Spleen (tissue), 13 donors: Measurements from ENCODE around the gene LRP1. TPM values are rescaled to one million over a fixed set of nuclear protein-coding genes. Genes with fewer than 3 reads are reported as not detected.

Source experiments
- DNase-seq: peaks from one replicate; pipeline ENCODE4 v3.0.0-alpha.2; 2020
- H3K27ac ChIP-seq, 8 donors: fragments of 200-600 bp; sonication (generic) in 7 of 8; 1 replicate in 4 of 8; 2 replicates in 4 of 8; pipeline versions ENCODE4 v1.5.0 to v1.8.0; 2016 to 2021; ENCODE audit warnings: inconsistent platforms in 4 of 8, mild to moderate bottlenecking in 4 of 8, moderate library complexity in 1 of 8
- H3K27me3 ChIP-seq, 7 donors: fragments of 200-600 bp; sonication (generic) in 6 of 7; replicated peaks in 1 of 7; 1 replicate in 4 of 7; 2 replicates in 3 of 7; pipeline versions ENCODE4 v1.5.0 to v1.8.0; 2016 to 2021; ENCODE audit warnings: inconsistent platforms in 3 of 7, mild to moderate bottlenecking in 1 of 7
- H3K36me3 ChIP-seq, 6 donors: fragments of 200-600 bp; sonication (generic) in 5 of 6; 1 replicate in 4 of 6; 2 replicates in 2 of 6; pipeline versions ENCODE4 v1.5.0 to v1.8.0; 2016 to 2021; ENCODE audit warnings: inconsistent platforms in 2 of 6
- H3K4me1 ChIP-seq, 6 donors: fragments of 200-600 bp; sonication (generic) in 5 of 6; 1 replicate in 3 of 6; 2 replicates in 3 of 6; pipeline versions ENCODE4 v1.5.0 to v1.8.0; 2016 to 2021; ENCODE audit warnings: inconsistent platforms in 3 of 6
- H3K4me3 ChIP-seq, 8 donors: fragments of 200-600 bp; sonication (generic) in 7 of 8; 1 replicate in 4 of 8; 2 replicates in 4 of 8; pipeline versions ENCODE4 v1.5.0 to v1.8.0; 2016 to 2021; ENCODE audit warnings: inconsistent platforms in 4 of 8, mild to moderate bottlenecking in 4 of 8, moderate library complexity in 2 of 8
- H3K9me3 ChIP-seq, 8 donors: fragments of 200-600 bp; sonication (generic) in 7 of 8; 1 replicate in 4 of 8; 2 replicates in 4 of 8; pipeline versions ENCODE4 v1.5.0 to v1.8.0; 2016 to 2021; ENCODE audit warnings: inconsistent platforms in 4 of 8
- POLR2A ChIP-seq, 3 donors: fragments of 450-650 bp; IDR thresholded peaks; one replicate each; pipeline ENCODE4 v1.5.1; 2017; ENCODE audit warnings: antibody characterized with exemption in 3 of 3, mild to moderate bottlenecking in 1 of 3
- POLR2AphosphoS5 ChIP-seq, 3 donors: sonication (generic); formaldehyde crosslinking; IDR thresholded peaks; one replicate each; pipeline ENCODE4 v1.5.1; 2017; ENCODE audit warnings: antibody characterized with exemption in 3 of 3
- WGBS, 5 donors: extraction: QIAGEN DNeasy Blood & Tissue Kit in 3 of 5; methylation state at CpG; one replicate each; pipeline versions ENCODE4 v1.1.5 to v1.1.7; 2013 to 2018; 5-methylcytosine and 5-hydroxymethylcytosine counted together
- intact Hi-C: fragments of 100-400 bp; cut with DNase I; formaldehyde crosslinking; loops from one replicate; pipeline ENCODE4 v1.15.0; 2023; ENCODE audit warnings: low total_unique reads
- long read RNA-seq, 2 donors: transcript quantifications; one replicate each; lab custom pipeline, GENCODE V29; 2026
- polyA plus RNA-seq, 3 donors: library from polyadenylated mRNA; stranded (reverse); fragments of 200-250 nt; gene quantifications; one replicate each; pipeline ENCODE4 v1.2.1, GENCODE V29; 2013
- total RNA-seq, 7 donors: library from RNA; depleted of rRNA in 3 of 7; stranded (reverse); fragments of >200 nt in 3 of 7; fragmentation: NEBNext Ultra II Directional in 4 of 7; extraction: Animal tissue kit (Norgen Biotek cat#: 25700) in 4 of 7; gene quantifications; one replicate each; pipeline versions ENCODE4 v1.1.0 to v1.2.1, GENCODE V29; 2016 to 2021
- TF ChIP-seq, protein P1 (sequence below), 11 experiments: fragments of 200-600 bp in 7 of 11; fragments of 450-650 bp in 4 of 11; sonication (generic) in 4 of 11; IDR thresholded peaks in 8 of 11; conservative IDR thresholded peaks in 3 of 11; 1 replicate in 7 of 11; 2 replicates in 4 of 11; pipeline versions ENCODE4 v1.4.0 to v1.8.0; 2016 to 2021; ENCODE audit warnings: antibody characterized with exemption in 11 of 11, inconsistent platforms in 4 of 11, mild to moderate bottlenecking in 1 of 11
- donor health status: healthy with polysubstance abuse.
- donor health status: DM: no; HTN: no; CAD: no; lungs with moderate emphysema.
- donor health status: DM: no; HTN: no; CAD: no.
- donor health status: Bipolar disorder and iron deficiency.
- donor health status: healthy.
- donor health status: DM: no; HTN: no; CAD: no.
- donor health status: DM: yes; HTN: yes; CAD: no.

LRP1 gene
- 100 to 1,000 TPM; 103 to 216 (median 181) TPM for total RNA-seq
- 10 to 100 TPM in 2 of 3 donors, 1 to 10 TPM in 1; 8.9 to 24.0 (median 13.0) TPM for polyA plus RNA-seq
- long read RNA-seq, donor 1: 0 reads
- long read RNA-seq, donor 2, partial matches to known transcripts: 11 of 11 reads
- long read RNA-seq, donor 2, other reads (novel, unspliced or antisense): 0 of 11 reads

DNA sequence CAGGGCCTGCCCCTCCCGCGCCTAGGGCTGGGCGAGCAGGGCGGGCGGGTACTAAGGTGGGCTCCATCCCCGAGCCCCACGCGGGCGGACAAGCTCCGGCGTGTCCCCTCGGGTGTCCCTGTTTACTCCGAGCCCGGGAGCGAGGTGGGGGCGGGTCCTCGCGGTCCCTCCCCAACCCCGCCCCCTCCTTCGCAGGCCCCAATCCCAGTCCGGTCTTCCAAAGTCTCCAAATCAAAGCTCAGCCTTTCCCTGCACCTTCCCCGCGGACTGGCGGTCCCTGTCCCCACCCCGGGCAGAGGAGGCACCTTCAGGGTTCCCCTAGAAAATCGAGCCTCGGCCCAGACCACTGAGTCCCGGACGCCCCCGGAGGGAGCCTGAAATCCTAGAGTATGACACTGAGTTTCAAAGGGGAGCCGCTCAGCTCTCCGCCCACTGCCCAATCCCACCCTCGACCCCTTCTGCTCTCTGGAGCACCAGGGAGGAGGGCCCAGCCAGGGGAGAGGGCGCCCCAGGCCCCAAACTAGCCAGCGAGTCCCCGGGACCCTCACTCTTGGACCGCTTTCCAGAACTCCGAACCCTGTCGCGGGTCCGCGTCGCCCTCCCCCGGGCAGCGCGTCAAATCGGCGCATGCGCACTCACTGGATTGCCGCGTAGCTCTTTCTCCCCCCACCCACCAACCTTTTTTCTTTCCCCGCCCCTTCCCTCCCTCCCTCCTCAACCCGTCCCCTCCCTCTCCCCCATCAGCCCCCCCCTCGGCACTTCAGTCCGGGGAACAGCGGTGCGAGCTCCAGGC lies at the start of gene LRP1:
Gene LRP1 (plus strand): TSS at position 758 of the 793 bp plus-strand sequence. CDS start 482 bp downstream, outside the sequence.
- Histone ChIP-seq H3K4me1 (peaks cover 12 to 73% (median 46%) of the 10 kb centered on the region in 6 donors), H3K27ac (peak within 1 kb of the TSS; percentile 74 to 90 (median 87)), H3K36me3 (no peaks in the 10 kb centered on the region), H3K4me3 (peak within 1 kb of the TSS; percentile 67 to 89 (median 75)), H3K9me3 (no peaks in the 10 kb centered on the region), H3K27me3 (peaks cover 0 to 46% (median 14%) of the 10 kb centered on the region in 7 donors)
- TF ChIP-seq, protein P1, sequence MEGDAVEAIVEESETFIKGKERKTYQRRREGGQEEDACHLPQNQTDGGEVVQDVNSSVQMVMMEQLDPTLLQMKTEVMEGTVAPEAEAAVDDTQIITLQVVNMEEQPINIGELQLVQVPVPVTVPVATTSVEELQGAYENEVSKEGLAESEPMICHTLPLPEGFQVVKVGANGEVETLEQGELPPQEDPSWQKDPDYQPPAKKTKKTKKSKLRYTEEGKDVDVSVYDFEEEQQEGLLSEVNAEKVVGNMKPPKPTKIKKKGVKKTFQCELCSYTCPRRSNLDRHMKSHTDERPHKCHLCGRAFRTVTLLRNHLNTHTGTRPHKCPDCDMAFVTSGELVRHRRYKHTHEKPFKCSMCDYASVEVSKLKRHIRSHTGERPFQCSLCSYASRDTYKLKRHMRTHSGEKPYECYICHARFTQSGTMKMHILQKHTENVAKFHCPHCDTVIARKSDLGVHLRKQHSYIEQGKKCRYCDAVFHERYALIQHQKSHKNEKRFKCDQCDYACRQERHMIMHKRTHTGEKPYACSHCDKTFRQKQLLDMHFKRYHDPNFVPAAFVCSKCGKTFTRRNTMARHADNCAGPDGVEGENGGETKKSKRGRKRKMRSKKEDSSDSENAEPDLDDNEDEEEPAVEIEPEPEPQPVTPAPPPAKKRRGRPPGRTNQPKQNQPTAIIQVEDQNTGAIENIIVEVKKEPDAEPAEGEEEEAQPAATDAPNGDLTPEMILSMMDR (IDR thresholded peaks at IDR 0.05 in 8 of 11, conservative IDR thresholded peaks at IDR 0.05 in 3 of 11): no peak
- peak; percentile 82 to 85 (median 85) for TF ChIP-seq POLR2AphosphoS5 (IDR thresholded peaks at IDR 0.05)
- DNase-seq: peak; percentile 90
- 0 to 1% (median 0%) methylated on average over 42 to 57 of the region's 57 CpGs for WGBS, 5 donors
- intact Hi-C loops: no loop called here

DNA sequence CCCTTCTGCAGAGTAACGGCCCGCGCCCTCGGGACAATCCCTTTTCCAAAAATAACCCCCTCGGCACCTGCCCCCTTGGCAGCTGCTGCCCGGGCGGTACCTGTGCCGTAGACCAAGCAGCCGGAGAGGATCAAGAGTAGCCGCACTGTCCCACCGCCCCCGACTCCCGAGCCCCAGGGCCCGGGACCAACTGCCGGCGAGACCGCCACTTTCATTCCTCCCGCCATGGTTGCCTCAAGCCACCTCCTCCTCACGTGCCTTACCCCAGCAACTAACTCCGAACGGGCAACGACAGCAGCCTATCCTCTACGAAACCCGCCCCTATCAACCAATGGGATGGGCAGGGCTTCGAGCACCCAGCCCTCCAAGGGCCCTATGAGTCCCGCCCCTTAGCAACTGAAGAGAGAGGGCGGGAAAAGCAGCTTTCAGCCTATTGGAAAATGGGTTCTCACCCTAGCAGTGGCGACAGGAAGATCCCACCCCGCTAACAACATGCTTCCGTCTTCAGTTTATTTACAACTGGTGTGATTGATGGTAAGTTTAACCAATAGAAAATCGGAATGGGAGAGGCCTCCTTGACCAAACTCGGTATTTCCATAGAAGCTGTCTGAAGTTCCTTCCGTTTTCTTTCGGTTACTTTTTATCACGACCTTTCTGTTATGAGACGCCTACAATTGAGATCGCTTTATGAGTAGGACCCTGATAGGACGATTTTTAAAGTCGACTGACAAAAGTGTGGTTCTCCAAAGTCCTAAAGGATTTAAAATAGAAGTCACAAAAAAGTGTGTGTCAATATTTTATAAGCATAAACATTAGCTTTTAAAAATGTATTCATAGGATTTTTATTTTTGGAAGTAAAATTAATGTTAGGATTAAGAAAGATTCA lies 49.5 kb upstream of the LRP1 start, which contains the start of gene NEMP1:
Gene NEMP1 (minus strand): TSS at position 273 of the 886 bp plus-strand sequence. CDS start 46 bp downstream, at position 227.
- WGBS, 5 donors: 0 to 1% (median 0%) methylated on average over 29 to 39 of the region's 39 CpGs

DNA sequence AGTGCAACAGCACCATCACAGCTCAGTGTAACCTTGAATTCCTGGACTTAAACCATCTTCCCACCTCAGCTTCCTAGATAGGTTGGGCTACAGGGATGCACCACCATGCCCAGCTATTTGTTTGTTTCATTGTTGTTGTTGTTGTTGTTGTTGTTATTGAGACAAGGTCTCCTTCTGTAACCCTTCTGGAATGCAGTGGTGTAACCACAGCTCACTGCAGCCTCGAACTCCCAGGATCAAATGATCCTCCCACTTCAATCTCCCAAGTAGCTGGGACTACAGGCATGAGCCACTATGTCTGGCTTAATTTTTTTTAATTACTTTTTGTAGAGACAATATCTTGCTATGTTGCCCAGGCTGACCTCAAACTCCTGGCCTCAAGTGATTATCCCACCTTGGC lies 48.5 kb upstream of the LRP1 start:
- Histone ChIP-seq H3K4me1 (peaks cover 12 to 36% (median 25%) of the 10 kb centered on the region in 6 donors), H3K9me3 (no peaks in the 10 kb centered on the region), H3K36me3 (peaks cover 0 to 10% (median 0%) of the 10 kb centered on the region in 6 donors), H3K4me3 (no peak overlapping the region), H3K27me3 (no peaks in the 10 kb centered on the region), H3K27ac (peak overlapping the region in 7 of 8 donors; percentile 85 to 91 (median 88))
- 74 to 90% (median 84%) methylated on average over 1 of the region's 1 CpG for WGBS, 5 donors
- no peak for DNase-seq
- TF ChIP-seq, protein P1 (IDR thresholded peaks at IDR 0.05 in 8 of 11, conservative IDR thresholded peaks at IDR 0.05 in 3 of 11): no peak
- TF ChIP-seq POLR2A (IDR thresholded peaks at IDR 0.05) (no peak), POLR2AphosphoS5 (IDR thresholded peaks at IDR 0.05) (no peak)
- intact Hi-C loops: no loop called here

More for the DNA sequence above, 49.5 kb upstream of the LRP1 start, which contains the start of gene NEMP1:
- Histone ChIP-seq H3K9me3 (no peaks in the 10 kb centered on the region), H3K4me3 (peak within 1 kb of the TSS; percentile 75 to 97 (median 90)), H3K36me3 (peaks cover 0 to 10% (median 0%) of the 10 kb centered on the region in 6 donors), H3K27me3 (no peaks in the 10 kb centered on the region), H3K4me1 (peaks cover 12 to 39% (median 25%) of the 10 kb centered on the region in 6 donors), H3K27ac (peak within 1 kb of the TSS; percentile 69 to 91 (median 88))
- TF ChIP-seq POLR2A (IDR thresholded peaks at IDR 0.05): no peak
- TF ChIP-seq, protein P1 (IDR thresholded peaks at IDR 0.05 in 8 of 11, conservative IDR thresholded peaks at IDR 0.05 in 3 of 11): peak in 4 of 11 experiments; percentile 11 to 37 (median 28)
- TF ChIP-seq POLR2AphosphoS5 (IDR thresholded peaks at IDR 0.05): peak; percentile 88 to 92 (median 89)
- intact Hi-C loops: no loop called here
- DNase-seq: peak; percentile 98
